ENCODE measurements around the gene DDX10. TPM values are rescaled to one million over a fixed set of nuclear protein-coding genes. Genes with fewer than 3 reads are reported as not detected.
"Not testable (repeated sequence)": the region's sequence is repeated elsewhere in the genome, so short reads cannot be mapped to it uniquely, and the experiment has no call there.

Gene DDX10
- total and polyA plus RNA-seq, 9 of the 15 experiments (the other 6 are each of a cell fraction or from before 2014, with no cell fraction given) = 33.9 to 94.6 (median 50.7) TPM

DNA sequence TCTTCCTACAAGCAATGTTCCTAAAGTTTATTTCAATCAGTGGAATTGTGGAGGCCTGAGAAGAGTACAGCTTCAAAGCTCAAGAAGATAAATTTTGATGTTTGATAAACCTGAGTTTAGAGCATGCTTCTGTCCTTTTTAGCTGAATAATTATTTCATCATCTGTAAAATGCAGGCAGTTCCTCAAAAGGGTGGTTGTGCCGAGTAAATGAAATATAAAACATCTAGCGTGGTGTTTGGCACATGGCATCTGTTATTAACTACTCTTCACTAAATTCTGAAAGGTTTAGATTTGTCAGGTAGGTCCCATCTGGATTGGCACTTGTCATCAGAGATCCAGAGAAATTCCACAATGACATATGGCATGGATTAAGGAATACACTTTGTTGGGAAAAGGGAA is 155.1 kb downstream of the DDX10 start:
- in situ Hi-C loops (cut with MboI) = no loop called here
- Histone ChIP-seq H3K4me1 (replicated peaks in 1 of 2; ENCODE audit: control insufficient read depth in 2 of 2, insufficient read depth in 2 of 2, low read length in 2 of 2) (no peaks in the 10 kb centered on the region), H3K36me3 (ENCODE audit: control insufficient read depth, insufficient read depth, low read length) (no peaks in the 10 kb centered on the region), H3K27ac (ENCODE audit: extremely low read depth, low read depth, low read length) (no peak overlapping the region), H3K79me2 (ENCODE audit: control insufficient read depth, insufficient read depth, low read length) (peaks cover 3% of the 10 kb centered on the region; the same call in 1 of the 3 replicates), H2AFZ (ENCODE audit: low read depth, low read length) (no peak overlapping the region), H3K27me3 (ENCODE audit: control insufficient read depth in 2 of 2, insufficient read depth in 2 of 2, low read length in 2 of 2) (no peaks in the 10 kb centered on the region), H3K9me1 (ENCODE audit: control insufficient read depth, insufficient read depth, low read length) (no peaks in the 10 kb centered on the region), H3K4me2 (ENCODE audit: insufficient read depth, low read length) (no peak overlapping the region), H3K9ac (ENCODE audit: insufficient read depth in 1 of 2, low read depth in 2 of 2, low read length in 2 of 2) (no peak overlapping the region), H4K20me1 (replicated peaks; ENCODE audit: control insufficient read depth, insufficient read depth, low read length) (no peaks in the 10 kb centered on the region), H3K4me3 (no peak overlapping the region), H3K9me3 (replicated peaks; ENCODE audit: control insufficient read depth, insufficient read depth, low read depth, low read length) (no peaks in the 10 kb centered on the region)
- TF ChIP-seq KAT7 (CRISPR knock-in tag; IDR thresholded peaks at IDR 0.05; ENCODE audit: borderline replicate concordance) (no peak), MCM5 (IDR thresholded peaks at IDR 0.05; ENCODE audit: low read depth) (no peak)
- TF ChIP-seq, protein P1, sequence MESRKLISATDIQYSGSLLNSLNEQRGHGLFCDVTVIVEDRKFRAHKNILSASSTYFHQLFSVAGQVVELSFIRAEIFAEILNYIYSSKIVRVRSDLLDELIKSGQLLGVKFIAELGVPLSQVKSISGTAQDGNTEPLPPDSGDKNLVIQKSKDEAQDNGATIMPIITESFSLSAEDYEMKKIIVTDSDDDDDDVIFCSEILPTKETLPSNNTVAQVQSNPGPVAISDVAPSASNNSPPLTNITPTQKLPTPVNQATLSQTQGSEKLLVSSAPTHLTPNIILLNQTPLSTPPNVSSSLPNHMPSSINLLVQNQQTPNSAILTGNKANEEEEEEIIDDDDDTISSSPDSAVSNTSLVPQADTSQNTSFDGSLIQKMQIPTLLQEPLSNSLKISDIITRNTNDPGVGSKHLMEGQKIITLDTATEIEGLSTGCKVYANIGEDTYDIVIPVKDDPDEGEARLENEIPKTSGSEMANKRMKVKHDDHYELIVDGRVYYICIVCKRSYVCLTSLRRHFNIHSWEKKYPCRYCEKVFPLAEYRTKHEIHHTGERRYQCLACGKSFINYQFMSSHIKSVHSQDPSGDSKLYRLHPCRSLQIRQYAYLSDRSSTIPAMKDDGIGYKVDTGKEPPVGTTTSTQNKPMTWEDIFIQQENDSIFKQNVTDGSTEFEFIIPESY (CRISPR knock-in tag; IDR thresholded peaks at IDR 0.05) = no peak
- TF ChIP-seq, protein P2, sequence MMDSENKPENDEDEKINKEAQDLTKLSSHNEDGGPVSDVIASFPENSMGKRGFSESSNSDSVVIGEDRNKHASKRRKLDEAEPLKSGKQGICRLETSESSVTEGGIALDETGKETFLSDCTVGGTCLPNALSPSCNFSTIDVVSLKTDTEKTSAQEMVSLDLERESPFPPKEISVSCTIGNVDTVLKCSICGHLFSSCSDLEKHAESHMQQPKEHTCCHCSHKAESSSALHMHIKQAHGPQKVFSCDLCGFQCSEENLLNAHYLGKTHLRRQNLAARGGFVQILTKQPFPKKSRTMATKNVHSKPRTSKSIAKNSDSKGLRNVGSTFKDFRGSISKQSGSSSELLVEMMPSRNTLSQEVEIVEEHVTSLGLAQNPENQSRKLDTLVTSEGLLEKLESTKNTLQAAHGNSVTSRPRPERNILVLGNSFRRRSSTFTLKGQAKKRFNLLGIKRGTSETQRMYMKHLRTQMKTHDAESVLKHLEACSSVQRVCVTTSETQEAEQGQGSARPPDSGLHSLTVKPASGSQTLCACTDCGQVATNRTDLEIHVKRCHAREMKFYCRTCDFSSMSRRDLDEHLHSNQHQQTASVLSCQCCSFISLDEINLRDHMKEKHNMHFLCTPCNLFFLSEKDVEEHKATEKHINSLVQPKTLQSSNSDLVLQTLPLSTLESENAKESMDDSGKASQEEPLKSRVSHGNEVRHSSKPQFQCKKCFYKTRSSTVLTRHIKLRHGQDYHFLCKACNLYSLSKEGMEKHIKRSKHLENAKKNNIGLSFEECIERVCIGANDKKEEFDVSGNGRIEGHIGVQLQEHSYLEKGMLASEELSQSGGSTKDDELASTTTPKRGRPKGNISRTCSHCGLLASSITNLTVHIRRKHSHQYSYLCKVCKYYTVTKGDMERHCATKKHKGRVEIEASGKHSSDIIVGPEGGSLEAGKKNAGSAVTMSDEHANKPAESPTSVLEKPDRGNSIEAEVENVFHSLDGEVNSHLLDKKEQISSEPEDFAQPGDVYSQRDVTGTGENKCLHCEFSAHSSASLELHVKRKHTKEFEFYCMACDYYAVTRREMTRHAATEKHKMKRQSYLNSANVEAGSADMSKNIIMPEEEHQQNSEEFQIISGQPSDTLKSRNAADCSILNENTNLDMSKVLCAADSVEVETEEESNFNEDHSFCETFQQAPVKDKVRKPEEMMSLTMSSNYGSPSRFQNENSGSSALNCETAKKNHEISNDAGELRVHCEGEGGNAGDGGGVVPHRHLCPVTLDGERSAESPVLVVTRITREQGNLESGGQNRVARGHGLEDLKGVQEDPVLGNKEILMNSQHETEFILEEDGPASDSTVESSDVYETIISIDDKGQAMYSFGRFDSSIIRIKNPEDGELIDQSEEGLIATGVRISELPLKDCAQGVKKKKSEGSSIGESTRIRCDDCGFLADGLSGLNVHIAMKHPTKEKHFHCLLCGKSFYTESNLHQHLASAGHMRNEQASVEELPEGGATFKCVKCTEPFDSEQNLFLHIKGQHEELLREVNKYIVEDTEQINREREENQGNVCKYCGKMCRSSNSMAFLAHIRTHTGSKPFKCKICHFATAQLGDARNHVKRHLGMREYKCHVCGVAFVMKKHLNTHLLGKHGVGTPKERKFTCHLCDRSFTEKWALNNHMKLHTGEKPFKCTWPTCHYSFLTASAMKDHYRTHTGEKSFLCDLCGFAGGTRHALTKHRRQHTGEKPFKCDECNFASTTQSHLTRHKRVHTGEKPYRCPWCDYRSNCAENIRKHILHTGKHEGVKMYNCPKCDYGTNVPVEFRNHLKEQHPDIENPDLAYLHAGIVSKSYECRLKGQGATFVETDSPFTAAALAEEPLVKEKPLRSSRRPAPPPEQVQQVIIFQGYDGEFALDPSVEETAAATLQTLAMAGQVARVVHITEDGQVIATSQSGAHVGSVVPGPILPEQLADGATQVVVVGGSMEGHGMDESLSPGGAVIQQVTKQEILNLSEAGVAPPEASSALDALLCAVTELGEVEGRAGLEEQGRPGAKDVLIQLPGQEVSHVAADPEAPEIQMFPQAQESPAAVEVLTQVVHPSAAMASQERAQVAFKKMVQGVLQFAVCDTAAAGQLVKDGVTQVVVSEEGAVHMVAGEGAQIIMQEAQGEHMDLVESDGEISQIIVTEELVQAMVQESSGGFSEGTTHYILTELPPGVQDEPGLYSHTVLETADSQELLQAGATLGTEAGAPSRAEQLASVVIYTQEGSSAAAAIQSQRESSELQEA (IDR thresholded peaks at IDR 0.05; ENCODE audit: low read depth) = no peak
- FAIRE-seq (no peak), ATAC-seq (no peak), DNase-seq (ENCODE audit: extremely low read depth in 1 of 4, low spot score in 3 of 4) (no peak)
- ChIA-PET POLR2A (no interaction called here), CTCF (ENCODE audit: low intra/inter-chr PET ratio) (no interaction called here)
- 93% methylated on average over 2 of the region's 2 CpGs for WGBS (ENCODE audit: insufficient coverage, low coverage, missing lambda C conversion rate)
- BruUV-seq (replicated peaks) = no TSS peak
- intact Hi-C loops (cut with micrococcal nuclease) = no loop called here

DNA sequence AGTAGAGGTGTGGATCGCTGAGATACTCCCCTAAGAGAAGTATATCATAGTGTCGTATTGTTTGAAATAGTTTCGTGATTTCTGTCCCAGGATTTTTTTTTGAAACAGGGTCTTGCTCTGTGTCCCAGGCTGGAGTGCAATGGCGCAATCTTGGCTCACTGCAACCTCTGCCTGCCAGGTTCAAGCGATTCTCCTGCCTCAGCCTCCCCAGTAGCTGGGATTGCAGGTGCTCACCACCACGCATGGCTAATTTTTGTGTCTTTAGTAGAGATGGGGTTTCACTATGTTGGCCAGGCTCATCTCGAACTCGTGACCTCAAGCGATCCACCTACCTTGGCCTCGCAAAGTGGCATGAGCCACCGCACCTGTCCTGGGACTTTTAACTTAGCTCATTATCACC is 159.1 kb downstream of the DDX10 start:
- H3K9me1 ChIP-seq (ENCODE audit: control insufficient read depth, insufficient read depth, low read length); ATAC-seq; H3K27ac ChIP-seq (ENCODE audit: extremely low read depth, low read depth, low read length); DNase-seq (ENCODE audit: extremely low read depth in 1 of 4, low spot score in 3 of 4); H3K36me3 ChIP-seq (ENCODE audit: control insufficient read depth, insufficient read depth, low read length); in situ Hi-C loops (cut with MboI); FAIRE-seq; CTCF ChIA-PET (ENCODE audit: low intra/inter-chr PET ratio); BruUV-seq (replicated peaks); H3K27me3 ChIP-seq (ENCODE audit: control insufficient read depth in 2 of 2, insufficient read depth in 2 of 2, low read length in 2 of 2); H4K20me1 ChIP-seq (replicated peaks; ENCODE audit: control insufficient read depth, insufficient read depth, low read length); POLR2A ChIA-PET; H2AFZ ChIP-seq (ENCODE audit: low read depth, low read length); H3K9me3 ChIP-seq (replicated peaks; ENCODE audit: control insufficient read depth, insufficient read depth, low read depth, low read length); H3K4me2 ChIP-seq (ENCODE audit: insufficient read depth, low read length); H3K9ac ChIP-seq (ENCODE audit: insufficient read depth in 1 of 2, low read depth in 2 of 2, low read length in 2 of 2); H3K79me2 ChIP-seq (ENCODE audit: control insufficient read depth, insufficient read depth, low read length); H3K4me3 ChIP-seq; H3K4me1 ChIP-seq (replicated peaks in 1 of 2; ENCODE audit: control insufficient read depth in 2 of 2, insufficient read depth in 2 of 2, low read length in 2 of 2); intact Hi-C loops (cut with micrococcal nuclease): not testable (repeated sequence)
- WGBS (ENCODE audit: insufficient coverage, low coverage, missing lambda C conversion rate) = 95% methylated on average over 11 of the region's 11 CpGs
